Glomerular endothelial cell (primary cell): ENCODE results near the gene COTL1. TPM values are rescaled to one million over a fixed set of nuclear protein-coding genes. Genes with fewer than 3 reads are reported as not detected.
"Not testable (repeated sequence)": the region's sequence is repeated elsewhere in the genome, so short reads cannot be mapped to it uniquely, and the experiment has no call there.

ENCODE experiments used
- DNase-seq: peaks from one replicate; pipeline ENCODE4 v3.0.0-alpha.2; 2011; ENCODE audit warnings: low read depth, low spot score; ENCODE audit errors: extremely low read depth
- total RNA-seq: library from RNA; depleted of rRNA; stranded (reverse); fragments of >200 nt; gene quantifications from 2 replicates; pipeline ENCODE4 v1.2.3, GENCODE V29; 2015

Gene COTL1
- total RNA-seq, 1 donor from 2014 or later = 311 TPM

DNA sequence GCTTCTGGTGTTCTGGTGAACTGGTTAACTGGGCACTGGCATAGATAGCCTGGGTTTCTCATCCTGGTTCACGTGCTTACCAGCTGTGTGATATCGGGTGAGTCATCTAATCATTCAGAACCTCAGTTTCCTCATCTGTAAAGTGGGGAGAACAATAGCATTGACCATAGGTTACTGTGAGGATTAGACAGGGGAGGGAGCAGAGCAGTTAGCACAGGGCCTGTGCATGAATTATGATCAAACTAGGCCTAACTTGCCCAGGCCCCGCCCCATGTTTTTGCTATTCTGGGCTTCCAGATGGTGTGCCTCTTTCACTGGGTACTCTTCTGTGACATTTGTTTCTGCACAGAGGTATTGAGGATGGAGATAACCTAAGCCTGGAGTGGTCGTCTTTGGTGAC, 25.8 kb upstream of the COTL1 start:
- DNase-seq = no peak

DNA sequence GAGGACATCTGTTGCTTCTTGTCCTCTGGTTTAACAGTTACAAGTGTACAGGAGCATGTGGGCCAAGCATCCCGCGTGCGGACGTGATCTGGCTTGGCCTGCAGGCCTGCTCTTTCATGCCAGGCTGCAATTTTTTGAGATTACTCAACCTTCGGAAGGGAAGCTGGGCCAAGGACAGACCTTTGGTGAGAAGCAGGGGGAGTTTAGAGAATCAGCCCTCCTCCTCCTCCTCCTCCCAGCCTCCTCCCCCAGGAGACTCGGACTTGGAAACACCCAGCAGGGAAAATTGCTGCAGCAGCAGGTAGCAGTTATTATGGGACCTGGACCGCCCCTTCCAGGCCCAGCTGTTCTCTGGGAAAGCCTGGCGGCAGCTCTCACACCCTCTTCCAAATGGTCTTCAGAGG, 25.3 kb upstream of the COTL1 start:
- no peak for DNase-seq

DNA sequence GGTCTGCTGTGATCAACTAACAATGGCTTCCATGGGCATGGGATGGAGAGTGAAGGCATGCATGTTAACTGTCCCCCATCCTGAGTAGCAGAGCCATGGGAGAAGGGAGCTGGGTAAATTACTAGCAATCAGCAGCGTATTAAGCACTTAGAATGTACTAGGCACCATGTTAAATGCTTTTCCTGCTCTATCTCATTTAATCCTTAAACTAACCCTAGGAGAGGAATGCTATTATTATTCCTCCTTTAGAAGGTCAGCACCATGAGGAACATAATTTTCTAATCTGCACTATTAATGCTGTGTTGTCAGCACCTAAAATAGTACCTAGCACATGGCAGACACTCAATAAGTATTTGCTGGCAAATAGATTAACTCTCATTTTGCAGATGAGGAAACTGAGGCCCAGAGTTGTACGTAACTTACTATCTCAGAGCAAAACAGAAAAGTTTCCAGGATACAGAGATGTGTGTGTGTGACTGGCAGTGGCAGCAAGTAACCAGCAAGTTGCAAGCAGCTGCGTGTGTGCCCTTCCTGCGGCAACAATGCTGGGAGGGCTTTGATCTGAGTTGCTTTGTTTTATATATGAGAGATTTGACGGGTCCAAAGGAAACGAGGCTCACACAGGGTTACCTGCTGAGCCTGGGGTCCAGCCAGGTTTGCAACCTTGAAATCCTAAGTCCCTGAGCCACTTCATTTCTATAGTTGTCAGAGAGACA, 23.9 kb upstream of the COTL1 start:
- no peak for DNase-seq

DNA sequence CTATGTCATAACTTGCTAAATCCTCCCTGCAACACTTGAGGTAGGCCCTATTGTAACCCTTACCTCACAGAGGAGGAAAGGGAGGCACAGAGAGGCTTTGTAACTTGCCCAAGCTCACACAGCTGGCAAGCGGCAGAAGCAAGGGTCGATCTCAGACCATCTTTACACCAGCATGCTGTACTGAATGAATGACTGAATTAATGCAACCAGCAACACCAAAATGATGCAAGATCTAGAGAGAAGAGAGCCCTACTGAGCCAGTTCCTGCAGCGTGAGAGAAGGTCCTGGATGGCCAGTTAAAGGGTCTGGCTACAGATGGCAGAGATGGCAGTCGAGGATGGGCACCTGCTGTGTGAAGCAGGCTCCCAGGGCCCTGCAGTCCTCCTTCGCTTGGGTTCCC, 22.3 kb upstream of the COTL1 start:
- DNase-seq = no peak

DNA sequence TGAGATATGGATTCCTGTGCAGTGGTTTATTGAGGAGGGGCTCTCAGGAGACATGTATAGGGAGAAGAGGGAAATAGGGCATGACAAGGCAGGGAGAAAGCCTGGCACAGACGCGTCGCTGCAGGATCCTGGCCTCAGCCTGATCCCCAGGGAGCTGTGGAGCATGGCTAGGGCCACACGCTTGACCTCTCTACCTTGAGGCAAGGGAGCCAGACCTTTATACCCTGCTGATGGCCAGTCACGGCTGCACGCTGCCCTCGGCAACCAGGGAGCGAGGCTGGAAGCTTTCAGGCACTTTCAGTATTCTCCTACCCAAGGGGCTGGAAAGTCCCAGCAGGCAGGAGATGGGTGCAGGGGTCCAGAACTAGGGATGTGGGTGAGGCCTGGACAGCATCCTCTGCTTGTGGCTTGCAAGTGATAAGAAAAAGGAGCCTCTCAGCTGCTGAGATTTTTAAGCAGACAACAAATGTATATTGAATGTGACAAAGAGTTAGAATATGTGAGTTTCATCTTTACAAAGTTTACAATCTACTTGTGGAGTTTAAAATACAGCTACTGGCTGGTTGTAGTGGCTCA, 20.4 kb upstream of the COTL1 start:
- no peak for DNase-seq

DNA sequence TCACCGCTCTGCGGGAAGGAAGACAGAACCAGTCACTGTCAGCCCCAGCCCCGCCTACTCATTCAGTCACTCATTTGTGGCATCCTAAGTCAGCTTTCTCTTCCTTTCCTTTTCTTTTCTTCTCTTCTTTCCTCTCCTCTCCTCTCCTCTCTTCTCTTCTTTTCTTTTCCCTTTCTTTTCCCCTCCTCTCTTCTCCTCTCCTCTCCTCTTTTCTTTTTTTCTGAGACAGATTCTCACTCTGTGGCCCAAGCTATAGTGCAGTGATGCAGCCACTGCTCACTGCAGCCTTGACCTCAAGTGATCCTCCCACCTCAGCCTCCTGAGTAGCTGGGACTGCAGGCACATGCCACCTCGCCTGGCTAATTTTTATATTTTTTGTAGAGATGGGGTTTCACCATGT, 19.8 kb upstream of the COTL1 start:
- no peak for DNase-seq

DNA sequence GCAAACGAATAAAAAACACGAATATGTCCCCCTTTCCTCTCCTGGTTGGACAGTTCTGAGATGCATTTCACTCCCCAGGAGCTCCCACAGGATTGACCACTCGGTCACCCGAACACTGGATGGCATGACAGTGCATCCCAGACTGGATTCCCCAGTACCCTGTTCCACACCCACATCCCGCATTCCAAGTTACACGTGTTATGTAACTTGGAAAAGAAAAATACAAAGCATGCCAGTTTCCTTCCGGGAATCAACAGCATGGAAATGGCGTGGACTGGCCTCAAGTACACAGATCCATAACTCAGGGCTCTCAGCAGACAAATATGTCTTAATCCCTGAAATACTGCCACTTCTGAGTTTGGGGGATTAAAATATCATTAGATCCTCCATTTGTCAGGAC, 17.8 kb upstream of the COTL1 start:
- no peak for DNase-seq

DNA sequence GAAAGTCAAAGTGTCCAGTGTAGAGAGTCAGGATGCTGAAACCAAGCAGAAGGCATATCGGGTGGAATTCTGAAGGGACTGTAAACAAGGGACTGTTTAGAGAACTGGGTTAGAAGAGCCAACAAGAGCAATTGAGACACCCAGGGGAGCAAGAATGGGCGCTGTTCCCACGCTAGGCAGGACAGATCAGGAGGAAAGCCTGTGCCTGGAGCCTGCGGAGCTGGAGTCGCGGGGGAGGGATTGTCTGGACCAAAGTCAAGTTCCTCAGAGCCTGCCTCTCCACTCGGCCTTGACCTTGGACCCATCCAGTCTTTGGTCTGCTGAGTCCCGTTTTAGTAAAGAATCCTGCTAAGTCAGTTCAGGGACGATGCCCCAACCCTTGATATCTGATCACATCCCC, 15.7 kb upstream of the COTL1 start:
- DNase-seq = no peak

DNA sequence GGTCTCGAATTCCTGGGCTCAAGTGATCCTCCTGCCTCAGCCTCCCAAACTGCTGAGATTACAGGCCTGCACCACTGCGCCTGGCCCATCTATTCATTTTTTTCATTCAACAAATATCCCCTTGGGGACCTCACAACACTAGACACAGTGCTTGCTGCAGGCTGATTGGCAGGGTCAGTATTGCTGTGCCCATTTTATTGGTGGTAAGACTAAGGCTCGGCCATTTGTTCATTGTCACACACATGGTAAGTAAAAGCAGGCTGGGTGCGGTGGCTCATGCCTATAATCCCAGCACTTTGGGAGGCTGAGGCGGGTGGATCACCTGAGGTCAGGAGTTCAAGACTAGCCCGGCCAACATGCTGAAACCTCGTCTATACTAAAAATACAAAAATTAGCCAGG, 15.0 kb upstream of the COTL1 start:
- not testable (repeated sequence) for DNase-seq

DNA sequence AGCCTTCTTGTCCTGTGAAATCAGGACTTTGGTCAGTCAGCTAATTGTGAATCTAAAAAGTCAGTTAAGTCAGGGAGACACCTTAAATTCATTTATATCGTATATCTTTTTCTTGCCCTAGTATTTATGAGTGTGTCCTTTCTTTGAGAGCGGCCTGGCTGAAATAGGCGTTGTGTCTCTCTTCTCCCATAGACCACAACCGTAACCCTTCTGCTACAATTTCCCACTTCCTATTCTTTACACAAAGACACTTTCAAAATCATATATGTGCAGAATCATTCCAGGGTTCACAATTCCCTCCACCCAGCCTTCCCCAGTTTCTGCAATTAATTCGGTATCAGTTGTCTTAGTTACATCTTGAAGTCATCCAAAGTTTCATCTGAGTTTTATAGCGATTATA, 14.0 kb upstream of the COTL1 start:
- DNase-seq = no peak

DNA sequence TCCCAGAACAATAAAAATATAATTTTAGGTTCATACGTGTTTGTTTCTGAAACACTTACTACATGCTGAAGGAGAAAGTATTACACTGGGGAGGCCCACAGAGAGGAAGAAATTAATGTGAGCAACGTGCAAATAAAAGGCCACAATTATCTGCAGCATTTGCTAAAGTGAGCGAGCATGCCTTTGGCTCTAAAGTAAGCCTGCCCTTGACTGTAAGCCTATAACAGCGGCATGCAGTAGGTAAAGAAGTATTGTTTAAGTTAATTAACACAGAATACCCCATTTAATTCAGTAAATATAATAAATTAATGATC, 13.2 kb upstream of the COTL1 start:
- DNase-seq = no peak

DNA sequence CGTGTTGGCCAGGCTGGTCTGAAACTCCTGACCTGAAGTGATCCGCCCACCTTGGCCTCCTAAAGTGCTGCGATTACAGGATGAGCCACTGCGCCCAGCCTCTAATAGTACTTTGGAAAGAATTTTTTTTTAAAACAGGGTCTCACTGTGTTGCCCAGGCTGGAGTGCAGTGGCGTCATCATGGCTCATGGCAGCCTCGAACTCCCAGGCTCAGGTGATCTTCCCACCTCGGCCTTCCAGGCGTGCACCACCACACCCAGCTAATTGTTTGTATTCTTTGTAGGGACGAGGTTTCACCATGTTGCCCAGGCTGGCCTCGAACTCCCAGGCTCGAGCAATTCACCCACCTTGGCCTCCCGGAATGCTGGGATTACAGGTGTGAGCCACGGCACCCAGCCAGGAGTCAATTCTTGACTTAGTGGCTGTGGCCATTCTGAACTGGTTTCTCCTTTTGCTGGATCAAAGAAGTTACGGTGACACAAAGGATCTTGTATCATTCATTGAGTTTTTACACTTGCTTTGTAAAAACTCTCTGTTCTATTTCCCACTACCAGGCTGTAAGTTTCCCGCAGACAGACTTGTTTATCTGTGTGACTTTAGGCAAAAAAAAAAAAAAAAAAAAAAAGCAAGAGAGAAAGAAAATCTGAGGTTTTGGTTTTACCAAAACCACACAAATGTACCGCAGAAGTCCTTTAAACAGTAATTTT, 12.7 kb upstream of the COTL1 start:
- no peak for DNase-seq

DNA sequence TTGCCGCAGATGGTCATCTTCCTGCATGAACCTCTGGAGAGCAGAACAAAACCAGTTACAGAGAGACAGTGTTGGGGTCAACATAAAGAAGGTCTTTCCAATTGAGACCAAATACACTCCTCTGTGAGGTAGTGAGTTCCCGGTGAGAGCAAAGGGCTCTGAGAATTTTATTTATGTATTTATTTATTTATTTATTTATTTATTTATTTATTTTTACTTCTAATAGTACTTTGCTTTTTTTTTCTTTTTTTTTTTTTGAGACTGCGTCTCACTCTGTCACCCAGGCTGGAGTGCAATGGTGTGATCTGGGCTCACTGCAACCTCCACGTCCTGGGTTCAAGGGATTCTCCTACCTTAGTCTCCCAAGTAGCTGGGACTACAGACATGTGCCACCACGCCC, 12.1 kb upstream of the COTL1 start:
- no peak for DNase-seq

DNA sequence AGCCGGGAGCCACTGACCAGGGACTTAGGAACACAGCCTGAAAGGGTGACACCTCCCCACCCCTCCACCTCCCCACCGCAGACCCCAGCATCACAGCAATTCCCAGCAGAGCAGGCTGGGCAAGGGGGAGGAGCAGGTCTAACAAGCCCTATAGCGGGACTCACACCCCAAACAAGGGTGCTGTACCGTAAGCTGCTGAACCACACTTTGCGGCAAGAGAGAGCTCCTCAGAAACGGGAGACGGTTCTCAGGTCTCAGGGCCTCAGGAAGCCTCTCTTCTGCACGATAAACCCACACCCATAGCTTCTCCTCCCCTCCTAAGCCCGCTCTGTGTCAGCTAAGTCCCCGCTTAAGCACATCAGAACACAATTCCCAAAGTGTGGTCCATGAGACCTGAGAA, 11.7 kb upstream of the COTL1 start:
- DNase-seq = no peak

DNA sequence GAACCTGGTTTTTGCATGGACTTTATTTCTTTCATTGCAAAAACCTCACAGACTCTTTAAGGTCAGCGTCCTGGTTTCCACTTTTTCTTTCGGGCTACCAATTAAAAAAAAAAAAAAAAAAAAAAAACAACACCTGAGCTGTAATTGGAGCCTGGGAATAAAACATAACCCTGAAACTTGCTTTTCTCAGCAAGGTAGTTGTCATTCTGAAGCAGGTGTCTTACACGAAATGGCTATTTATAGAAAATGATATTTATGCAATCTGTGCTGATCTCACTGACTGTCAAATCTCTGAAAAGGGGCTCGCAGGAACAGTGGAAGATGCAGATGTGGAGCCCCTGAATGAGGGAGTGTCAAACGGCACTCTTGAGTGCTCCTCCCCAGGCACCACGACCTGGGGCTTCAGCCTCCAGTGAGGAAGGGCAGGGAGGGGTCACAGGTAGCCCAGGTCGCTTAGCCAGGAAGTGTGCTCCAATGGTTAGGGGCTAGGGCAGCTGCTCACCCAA, 10.4 kb upstream of the COTL1 start:
- no peak for DNase-seq

DNA sequence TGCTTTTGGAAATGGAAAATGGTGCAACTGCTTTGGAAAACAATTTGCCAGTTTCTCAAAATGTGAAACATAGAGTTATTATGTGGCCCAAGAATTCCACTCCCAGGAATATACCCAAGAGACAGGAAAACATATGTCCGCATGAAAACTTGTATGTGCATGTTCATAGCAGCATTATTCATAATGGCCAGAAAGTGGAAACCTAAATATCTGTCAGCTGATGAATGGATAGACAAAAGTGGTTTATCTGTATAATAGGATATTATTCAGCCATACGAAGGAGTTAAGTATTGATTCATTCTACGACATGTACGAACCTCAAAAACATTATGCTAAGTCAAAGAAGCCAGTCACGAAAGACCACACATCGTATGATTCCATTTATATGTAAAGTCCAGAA, 7.7 kb upstream of the COTL1 start:
- no peak for DNase-seq

DNA sequence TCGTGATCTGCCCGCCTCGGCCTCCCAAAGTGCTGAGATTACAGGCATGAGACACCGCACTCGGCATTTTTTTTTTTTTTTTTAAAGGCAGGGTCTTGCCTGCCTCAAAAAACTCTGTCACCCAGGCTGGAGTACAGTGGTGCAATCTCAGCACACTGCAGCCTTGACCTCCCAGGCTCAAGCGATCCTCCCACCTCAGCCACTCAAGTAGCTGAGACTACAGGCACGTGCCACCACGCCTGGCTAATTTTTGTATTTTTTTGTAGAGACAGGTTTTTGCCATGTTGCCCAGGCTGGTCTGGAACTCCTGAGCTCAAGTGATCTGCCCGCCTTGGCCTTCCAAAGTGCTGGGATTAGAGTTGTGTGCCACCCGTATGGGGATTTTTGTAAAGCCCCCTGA, 3.0 kb upstream of the COTL1 start:
- DNase-seq = not testable (repeated sequence)

DNA sequence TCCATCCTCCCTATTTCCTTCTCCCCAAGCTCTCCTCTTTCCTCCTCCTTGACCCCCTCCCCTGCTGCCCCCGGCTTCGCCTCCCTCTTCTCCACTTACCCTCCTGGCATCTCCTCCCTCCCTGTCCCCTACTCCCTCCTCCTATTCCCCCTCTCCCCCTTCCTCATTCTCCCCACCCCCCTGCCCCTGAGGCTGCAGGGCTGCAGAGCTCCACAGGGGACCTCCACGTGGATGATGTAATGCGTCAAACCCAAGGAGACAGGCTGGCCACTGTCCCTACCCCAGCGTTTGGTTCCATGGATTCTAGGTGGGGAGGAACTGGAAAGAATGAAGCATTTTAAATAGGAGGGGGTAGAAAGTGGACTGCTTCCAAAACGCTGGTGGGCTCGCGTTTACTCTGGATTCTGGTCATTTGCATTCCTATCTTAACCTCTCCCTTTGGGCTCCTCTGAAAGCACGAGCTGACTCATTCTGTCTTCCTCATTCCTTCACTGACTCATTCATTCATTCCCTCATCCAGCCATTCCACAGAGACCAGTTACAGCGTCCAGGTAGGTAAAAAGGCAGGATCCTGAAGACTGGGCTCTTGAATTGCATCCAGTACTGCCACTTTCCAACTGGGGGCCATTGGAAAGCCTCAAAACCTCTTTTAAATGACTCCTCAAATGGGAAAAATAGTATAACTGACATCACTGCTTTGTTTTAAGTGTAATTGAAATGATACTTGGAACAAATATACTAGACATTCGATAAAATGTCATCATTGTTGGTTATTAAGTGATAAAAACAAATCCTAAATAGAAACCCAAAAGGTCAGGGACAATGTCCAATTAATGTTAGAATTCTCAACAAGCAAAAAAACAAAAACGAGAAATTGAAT, 943 bp upstream of the COTL1 start:
- no peak for DNase-seq

DNA sequence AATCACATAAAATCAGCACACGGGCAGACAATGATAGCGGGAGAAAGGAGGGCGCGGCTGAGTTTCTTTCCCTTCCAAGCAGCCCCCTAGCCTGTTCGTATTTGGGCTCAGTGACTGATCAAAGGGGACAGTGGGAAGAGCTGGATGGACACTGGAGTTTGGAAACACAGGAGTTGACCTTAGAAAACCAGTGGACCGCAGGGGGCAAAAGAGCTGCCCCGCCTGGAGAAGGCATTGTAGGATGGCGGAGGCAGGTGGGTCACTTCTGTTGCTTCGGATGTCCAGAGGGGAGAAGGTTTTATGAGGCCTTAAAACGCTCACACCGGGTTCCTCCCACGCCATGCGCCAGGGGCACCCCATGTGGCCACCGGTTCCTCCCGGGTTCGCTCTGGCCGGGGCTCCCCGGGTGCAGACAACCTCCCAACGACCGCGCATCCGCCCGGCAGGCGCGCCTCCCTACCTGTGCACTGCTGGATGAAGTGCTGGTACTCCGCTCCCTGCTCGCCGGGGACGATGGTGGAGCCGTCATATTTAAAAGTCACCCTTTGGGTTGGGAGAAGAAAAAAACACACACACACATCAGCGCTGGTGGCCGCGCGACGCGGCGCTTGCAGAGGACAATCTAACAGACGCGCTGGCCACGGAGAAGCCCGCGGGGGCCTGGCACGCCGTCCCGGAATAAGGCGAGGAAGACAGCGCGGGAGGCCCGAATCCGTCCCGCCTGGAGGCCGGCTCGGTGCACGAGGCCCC, 662 bp downstream of the COTL1 start:
- DNase-seq = no peak

DNA sequence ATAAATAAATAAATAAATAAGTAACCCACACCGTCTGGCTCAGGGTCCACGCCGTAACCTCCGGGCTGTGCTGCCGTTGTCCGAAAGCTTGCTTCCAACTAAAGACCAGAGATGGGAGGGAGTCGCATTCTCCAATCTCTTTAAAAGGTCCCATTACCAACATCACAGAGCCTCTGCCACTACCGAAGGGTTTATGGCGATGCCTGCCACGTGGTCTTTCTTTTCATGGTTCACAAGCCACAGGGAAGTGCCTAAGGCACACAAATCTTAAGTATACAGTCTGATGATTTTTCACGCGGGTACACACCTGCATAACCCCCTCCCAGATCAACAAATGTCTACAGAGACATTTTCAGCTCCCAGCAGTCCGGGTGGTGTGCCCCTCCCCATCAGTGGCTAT, 1.4 kb downstream of the COTL1 start:
- no peak for DNase-seq
